ENCODE data around the gene TMEM116.

DNA sequence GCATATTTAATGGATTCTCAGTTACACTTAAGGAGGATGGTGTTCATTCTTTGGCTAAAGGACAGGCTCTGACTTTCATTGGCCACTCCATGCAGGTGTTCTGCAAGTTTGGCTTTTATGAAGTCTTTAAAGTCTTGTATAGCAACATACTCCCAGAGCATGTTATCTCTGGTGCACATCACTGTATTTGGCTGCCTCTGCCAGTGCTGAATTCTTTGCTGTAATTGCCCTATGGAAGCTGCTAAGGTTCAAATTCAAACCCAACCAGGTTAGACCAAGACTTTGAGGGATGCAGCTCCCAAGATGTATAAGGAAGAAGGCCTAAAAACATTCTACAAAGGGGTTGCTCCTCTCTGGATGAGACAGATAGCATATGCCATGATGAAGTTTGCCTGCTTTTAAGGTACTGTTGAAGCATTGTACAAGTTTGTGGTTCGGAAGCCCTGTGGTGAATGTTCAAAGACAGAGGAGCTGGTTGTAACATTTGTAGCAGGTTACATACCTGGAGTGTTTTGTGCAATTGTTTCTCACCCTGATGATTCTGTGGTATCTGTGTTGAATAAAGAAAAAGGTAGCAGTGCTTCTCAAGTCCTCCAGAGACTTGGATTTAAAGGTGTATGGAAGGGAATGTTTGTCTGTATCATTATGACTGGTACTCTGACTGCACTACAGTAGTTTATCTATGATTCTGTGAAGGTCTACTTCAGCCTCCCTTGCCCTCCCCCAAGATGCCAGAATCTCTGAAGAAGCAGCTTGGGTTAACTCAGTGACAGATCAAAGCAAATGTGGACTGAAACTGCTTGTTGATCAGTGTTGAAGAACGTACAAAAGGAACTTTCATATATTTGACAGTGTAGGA, 19.4 kb downstream of the TMEM116 start:
- TF ChIP-seq CTCF (IDR thresholded peaks at IDR 0.05) (no peak), POLR2A (IDR thresholded peaks at IDR 0.05) (no peak)

All from lower leg skin (tissue), 3 donors.